ENCODE data around the gene ACTN1. TPM values are rescaled to one million over a fixed set of nuclear protein-coding genes. Genes with fewer than 3 reads are reported as not detected.

The ACTN1 gene
- total RNA-seq, 1 experiment from 2014 or later, result 231 TPM

DNA sequence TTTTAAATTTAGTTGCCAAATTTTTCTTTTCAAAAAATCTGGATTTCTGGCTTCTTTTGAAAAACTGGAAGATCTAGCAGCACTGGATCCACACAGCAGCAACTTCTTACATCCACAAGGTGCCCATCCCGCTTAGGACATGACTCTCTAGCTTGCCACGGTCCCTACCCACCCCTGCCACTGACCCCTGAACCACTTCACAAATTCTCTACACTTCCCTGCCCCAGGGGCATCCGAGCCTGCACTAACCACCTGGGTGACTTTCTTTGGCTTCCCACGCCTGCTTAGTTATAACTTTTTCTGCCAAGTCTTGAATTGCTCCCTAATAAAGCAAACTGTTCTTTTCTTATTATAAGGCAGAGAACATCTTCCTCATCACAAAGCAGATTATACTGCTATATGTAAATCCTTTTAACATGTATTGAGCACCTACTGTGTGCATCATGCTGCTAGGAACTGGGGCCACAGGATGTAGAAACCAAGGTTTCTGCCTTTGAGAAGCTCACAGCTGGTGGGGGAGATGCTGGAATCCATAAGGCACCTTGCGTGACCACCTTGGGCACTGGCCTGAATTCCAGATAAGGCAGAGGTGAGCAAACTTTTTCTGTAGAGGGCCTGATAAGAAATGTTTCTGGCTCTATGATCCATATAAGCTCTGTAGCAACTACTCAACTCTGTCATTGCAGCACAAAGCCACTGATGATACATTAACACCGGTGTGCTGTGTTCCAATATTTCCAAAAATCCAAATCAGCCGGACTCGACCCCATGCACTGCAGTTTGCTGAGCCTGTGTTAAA lies 59.8 kb downstream of the ACTN1 start:
- DNase-seq (ENCODE audit: low read depth), result no peak

DNA sequence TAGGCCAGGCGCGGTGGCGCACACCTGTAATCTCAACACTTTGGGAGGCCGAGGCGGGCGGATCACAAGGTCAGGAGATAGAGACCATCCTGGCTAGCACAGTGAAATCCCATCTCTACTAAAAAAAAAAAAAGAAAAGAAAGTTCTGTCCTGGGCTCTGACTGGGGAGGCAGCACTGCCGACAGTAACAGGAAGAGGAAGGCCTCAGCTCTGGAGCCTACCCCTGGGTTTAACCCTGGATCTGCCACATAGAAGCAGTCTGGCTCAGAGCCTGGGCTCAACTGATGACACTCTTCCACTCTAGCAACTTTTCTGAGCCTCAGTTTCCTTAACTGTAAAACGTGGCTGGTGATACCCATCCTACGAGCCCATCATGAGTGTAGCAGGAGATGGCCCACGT lies 60.5 kb downstream of the ACTN1 start:
- DNase-seq (ENCODE audit: low read depth), result no peak

DNA sequence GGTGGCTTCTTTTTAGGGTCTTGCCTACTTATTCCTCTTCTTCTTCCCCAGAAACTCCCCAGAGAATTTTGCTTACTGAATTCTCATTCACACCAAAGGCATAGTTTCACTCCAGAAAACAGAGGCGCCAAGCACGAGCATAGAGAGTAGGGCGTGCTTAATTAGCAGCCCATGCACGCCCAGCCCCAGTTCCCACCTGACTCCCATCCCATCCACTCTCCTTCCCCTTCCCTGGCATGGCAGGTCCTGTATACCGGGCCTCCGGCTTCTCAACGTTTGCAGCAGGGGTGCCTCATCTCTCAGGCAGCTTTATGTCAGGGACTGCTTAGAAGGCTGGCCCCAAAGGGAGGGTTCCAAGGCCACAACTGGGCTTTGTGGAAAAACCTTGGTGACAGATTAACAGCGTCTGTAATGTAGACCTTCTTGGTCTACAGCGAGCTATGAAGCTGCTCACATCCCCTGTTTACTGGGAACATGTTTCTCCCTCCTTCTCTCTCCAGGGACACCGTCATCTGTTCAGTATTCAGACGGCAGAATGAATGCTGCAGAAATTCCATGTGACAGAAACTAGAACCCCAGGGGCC lies 62.7 kb downstream of the ACTN1 start:
- no peak for DNase-seq (ENCODE audit: low read depth)

DNA sequence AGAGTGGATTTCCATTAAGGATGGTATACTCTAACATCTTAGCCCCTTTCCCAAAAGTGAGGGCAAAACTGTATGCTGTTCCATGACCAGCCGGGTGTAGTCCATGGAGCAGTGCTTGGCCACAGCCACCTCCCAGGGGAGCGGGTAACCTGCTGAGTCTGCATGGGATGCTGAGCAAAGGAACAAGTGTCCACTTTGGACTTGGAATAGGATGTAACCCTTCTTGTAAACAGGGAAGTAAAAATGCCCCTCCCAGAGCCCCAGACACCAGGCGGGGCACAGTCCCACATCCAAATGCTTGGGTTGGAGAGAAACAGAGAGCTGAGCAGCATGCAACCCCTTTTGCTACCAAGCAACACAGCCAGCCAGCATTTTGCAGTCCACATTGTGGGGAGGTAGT lies 65.6 kb downstream of the ACTN1 start:
- DNase-seq (ENCODE audit: low read depth), result no peak

DNA sequence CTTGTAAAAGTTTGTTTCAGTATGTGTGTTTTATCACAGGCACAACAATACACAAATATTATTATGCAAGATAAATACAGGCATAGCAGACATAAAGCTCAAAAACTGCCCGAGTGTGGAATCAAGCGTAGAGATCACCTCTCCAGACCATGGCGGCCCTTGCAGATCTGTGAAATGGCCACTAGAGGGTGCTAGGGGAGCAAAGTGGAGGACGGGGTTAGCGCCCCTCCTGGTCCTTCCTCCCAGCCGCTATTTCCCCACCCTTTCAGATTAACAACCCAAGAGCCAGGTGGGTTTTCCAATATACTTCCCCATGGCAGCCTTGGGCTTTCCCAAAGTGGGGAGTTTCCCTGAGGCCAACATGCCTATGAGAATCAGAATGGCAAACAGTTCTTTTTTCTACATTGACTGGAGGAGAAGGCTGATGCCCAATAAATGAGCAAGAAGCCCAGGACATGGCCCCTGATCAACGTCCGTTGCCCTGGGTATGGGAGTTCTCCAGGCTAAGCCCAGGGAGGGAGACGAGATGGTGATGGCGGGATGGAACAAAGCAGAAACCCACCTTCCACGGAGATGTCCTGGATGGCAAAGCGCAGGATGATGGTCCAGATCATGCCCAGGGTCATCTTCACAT lies 67.4 kb downstream of the ACTN1 start:
- DNase-seq (ENCODE audit: low read depth), result peak; percentile 68

DNA sequence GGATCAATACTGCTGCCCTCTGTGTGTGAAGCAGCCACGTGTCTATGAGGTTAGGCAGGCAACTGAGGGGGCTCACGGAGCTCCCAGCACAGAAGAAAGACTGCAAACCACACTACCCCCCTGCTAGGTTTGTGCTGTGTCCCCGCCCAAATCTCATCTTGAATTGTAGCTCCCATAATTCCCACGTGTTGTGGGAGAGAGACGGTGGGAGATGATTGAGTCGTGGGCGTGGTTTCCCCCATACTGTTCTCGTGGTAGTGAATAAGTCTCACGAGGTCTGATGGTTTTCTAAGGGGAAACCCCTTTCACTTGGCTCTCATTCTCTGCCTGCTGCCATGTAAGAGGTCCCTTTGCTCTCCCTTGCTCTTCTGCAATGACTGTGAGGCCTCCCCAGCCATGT lies 68.6 kb downstream of the ACTN1 start:
- DNase-seq (ENCODE audit: low read depth), result no peak

DNA sequence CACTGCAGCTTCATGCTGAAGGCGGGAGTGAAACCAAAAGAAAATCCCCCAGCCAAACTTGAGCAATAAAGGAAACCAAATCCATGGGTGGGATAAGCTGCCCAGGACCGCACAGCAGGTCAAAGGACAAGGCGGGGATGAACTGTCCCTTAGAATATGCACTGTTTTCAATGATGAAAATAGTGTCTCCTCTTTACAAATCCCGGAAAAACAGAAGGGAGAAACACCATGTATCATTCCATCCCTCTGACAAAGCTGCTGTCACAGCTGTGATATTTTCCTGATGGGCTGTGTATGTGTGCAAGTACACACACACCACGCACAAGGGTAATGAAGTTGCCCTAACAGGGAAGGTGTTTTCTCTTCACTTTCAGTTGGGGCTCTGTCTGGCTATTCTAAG lies 70.3 kb downstream of the ACTN1 start:
- DNase-seq (ENCODE audit: low read depth), result no peak

DNA sequence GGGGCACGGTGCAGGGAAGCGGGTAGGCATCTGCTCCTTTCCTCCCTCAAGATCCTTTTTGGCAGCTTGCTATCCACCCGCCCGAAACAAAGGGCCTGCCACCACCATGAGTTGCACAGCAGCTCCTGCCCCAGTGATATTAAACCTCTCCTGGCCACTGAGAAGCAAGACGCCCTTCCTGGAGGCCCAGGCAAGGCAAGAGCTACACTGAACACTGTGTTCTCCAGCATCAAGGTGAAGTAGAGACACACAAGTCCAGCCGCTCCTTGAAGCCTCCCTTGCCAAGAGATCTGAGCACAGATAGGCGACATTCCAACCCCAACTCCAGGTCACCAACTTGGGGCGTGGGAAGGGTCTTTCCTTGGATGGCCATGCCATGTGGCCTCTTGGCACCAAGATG lies 70.9 kb downstream of the ACTN1 start:
- no peak for DNase-seq (ENCODE audit: low read depth)

DNA sequence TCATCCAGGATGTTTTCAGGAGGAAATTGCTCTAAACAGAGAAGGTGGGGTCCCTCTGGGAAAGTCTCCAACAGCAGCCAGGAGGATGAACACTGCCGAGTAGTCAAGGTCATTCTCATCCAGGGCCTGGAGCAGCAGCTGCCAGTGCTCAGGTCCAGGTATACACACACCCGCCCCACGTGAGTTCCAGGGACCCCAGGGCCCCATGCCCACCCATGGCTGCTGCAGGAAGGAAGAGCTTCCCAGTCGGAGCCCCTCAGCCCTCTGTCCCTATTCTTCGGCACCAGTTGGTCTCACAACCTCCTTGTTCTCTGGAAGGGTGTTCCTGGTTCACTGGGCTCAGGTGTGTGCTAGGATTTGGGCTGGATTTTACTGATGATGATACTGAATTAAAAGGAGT lies 72.7 kb downstream of the ACTN1 start:
- DNase-seq (ENCODE audit: low read depth), result no peak

DNA sequence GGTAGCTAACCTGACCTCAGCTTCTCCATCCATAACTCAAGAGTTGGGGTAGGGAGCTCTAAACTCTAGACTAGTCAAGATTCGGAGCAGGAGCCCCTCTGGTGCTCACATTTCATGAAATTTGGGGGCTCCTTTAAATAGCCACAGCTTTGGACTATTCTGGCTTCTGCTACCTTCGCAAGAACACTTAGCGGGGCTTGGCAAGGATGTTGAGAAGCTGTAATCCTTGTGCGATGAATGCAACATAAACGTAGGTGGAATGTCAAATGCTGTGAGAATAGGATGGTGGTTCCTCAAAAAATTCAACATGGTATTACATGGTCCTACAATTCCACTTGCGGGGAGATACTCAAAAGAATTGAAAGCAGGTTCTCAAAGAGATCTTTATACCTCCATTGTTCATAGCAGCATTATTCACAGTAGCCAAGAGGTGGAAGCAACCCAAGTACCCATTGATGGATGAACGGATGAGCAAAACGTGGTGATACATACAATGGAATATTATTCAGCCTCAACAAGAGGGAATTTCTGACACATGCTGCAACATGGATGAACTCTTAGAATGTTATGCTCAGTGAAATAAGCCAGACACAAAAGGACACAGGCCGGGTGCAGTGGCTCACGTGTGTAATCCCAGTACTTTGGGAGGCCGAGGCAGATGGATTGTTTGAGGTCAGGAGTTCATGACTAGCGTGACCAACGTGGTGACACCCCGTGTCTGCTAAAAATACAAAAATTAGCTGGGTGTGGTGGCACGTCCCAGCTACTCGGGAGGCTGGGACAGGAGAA lies 73.8 kb downstream of the ACTN1 start:
- DNase-seq (ENCODE audit: low read depth), result no peak

DNA sequence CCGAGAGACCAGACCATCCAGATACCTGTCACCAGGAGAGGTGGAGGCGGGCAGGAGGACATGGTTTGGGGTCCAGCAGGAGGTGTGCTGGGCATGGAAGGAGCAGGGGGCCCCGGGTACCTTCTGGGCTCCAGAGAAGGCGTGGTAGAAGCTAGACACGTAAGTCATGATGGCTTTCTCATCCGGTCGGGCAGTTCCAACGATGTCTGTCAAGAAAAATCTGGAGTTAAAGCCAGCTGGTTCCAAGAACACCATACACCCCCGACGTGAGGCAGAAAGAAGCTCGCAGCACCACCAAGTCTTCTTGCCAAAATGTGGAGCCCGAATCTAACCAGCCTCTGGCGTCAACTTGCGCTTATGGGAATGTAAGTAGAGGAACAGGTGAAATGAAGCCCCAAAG lies 76.7 kb downstream of the ACTN1 start:
- no peak for DNase-seq (ENCODE audit: low read depth)

DNA sequence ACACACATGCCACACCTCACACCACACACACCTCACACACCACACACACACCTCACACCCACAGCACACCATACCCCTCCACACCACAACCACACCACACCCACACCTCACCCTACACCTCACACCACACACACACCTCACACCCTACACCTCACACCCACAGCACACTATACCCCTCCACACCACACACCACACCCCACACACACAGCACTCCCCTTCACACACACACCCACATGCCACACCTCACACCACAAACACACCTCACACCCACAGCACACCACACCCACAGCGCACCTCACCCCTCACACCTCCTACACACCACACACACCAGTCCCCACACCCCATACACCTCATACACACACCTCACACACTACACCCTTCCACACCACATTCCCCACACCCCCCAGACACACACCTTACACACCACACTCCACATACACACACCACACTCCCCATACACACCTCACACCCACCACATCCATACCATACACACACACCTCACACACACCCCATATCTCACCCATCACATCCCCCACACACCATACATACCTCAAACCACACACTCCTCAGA lies 80.0 kb downstream of the ACTN1 start:
- no peak for DNase-seq (ENCODE audit: low read depth)

DNA sequence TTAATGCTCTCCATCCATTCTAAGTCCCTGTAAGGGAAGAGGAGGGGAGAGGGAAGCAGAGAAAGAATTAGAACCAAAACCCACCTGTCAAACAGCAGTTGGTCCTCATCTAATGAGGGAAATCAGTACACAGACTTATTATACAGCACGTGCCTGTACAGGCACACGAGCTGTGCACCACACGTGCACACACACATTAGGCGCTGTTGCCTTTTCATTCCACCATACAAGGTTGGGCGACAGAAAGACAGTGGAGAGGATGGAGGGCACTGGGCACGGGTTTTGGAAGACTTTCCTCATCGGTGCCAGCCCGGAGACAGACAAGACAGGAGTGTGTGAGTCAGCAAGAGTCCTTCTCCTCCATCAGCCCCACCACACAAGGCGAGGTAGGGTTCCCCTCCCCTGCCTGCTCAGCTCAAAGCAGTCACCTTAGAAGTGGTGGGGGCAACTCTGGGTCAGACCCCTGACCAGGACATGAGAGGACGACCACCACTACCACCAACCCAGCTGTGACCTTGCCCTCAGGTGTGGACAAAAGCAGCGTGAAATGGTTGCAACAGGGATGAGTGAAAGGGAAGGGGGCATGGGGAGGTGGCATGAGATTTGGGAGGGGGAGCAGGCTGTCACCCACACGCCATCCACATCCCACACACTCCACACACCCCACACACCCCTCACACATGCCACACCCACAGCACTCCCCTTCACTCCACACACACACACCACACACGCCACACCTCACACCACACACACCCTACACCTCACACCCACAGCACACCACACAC lies 80.7 kb downstream of the ACTN1 start:
- DNase-seq (ENCODE audit: low read depth), result no peak

DNA sequence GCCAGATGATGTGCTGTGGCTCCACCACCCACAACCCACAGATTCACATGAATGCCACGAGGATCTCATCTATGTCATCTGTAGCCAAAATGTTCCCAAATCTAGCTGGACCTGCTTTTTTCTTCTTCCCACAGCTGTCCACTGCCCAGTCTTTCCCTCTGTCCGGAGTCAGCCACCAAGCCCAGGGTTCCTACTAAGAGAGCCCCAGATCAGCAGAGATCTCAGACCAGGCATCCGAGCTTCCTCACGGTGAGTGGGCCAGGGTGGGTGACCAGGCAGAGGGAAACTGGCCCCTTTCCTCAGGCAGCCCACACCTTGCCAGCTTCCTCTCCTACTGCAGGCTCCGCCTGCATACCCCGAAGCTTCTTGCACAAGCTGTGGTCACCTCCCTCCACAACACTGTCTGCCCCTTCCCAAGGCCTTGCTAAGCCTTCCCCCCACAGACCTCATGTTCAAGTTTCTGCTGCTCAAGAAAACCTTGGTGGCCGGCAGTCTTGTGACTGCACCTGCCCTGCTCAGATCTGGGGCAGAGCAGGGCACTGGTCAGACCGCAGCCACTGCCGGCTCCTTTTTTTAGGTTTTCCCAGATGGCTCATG lies 81.4 kb downstream of the ACTN1 start:
- DNase-seq (ENCODE audit: low read depth), result no peak

DNA sequence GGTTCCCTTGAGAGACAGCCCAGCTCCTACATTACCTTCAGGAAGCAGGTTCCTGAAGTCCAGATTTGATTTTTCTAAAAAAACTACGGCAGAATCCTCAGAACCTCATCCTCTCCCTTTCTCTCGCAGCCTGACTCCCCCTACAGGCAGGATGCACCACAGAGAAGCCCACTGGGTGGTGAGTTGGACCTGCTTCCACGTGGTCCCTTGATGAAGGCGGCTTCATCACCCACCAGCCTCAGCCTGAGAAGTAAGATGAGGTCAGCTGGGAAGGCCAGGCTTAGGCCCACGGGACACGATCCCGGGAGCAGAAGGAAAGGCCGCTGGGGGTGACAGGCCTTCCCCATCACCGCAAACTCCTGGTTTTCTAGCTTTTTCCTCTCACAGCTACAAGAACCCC lies 83.0 kb downstream of the ACTN1 start:
- DNase-seq (ENCODE audit: low read depth), result no peak

DNA sequence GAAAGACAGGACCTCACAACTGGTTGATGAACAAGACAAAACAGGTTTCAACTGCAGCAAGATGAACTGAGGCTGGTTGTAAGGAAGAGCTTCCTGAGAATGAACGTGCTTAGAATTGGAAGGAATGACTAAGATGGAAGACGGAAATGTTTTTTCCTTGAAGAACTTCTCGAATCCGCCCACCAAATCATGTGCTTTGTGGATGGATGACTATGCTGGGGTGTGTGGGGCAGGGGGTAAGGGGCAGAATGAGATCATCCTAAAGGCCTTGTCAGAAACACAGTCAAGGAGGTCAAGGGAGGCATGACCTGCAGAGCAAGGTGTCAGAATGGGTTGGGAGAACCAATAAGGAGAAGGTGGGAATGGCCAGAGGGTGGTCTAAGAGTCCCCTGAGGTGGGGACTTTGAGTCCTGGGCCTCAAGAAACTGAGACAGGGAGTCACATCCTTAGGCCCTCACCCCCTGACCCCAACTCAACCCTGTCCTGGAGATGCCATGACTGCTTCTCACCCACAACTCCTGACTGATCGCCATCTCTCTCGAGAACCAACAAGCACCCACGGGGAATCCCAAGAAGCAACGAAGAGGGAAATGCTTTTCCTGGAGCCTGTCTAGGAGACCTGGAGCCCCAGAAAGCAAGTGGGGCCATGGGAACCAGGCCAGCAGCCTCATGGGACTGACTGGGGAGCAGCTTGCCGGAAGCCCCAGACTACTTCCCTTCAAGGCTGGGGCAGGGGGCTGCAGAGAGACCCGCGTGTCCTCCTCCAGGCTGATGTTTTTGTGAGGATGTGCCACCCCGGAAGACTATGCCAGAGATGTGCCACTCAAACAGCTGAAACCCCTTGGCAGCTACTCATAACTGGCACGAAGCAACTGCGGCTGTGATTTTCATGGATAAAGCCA lies 84.0 kb downstream of the ACTN1 start:
- no peak for DNase-seq (ENCODE audit: low read depth)

DNA sequence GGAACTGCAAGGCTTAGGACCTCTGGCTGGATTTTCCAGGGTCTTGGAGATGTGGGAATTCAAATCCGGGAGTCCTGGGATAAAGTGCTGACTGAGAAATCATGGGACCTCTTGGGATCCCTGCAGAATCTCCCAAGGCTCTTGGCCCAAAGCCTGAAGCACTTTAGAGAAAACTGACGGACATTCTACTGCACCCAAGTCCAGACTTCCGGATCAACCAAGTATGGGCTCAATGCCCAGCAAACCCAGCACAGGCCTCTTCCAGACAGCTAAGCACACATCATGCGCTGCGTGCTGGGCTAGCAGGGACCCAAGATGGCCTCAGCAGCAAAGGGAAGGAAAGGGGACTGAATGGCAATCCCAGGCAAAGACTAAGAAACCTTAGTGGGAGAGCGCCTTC lies 85.0 kb downstream of the ACTN1 start:
- peak; percentile 18 for DNase-seq (ENCODE audit: low read depth)

DNA sequence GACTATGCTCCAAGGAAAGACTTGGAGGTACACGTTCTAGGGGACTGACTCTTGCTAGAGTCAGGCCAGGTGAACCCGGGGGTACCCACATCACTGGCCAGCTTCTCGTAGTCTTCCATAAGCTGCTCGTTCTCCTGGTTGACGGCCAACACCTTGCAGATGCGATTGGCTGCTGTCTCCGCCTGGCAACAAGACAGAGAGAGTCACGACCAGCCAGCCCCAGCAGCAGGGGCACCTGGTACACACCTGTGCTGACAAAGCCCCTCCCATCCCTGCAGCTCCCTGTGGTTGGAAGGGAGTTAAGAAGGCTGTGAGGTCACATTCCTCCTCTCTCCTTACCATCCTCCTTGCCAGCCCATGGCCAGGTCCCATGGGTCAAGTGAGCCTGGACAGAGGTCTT lies 85.5 kb downstream of the ACTN1 start:
- no peak for DNase-seq (ENCODE audit: low read depth)

DNA sequence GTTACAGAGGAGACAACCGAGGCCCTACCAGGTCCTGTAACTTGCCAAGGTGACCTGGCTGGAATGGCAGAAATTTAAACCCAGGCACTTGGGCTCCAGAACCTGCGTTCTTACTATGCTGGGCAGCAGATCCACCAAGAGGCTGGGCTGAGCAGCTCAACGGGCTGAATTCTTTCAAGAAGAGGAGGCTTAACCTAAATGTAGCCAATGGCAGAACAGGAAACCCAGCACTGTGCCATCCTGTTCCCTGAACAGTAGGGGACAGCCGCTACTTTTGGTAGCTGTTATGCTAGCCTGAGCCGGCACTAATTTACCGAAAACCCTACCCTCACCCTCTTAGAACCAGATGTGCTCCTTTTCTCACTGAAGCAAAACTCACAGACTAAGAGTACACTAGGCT lies 86.1 kb downstream of the ACTN1 start:
- DNase-seq (ENCODE audit: low read depth), result no peak
